ENCODE measurements around the gene PGLYRP3.
A peak's percentile ranks its signal among the peaks of the same experiment; 100 is the strongest.

The PGLYRP3 gene

GRCh38 chr1:153261281-153262069, 51.3 kb downstream of the PGLYRP3 start:
- peak in 26 of 56 donors; percentile 6 to 70 (median 33) for DNase-seq

- DNase-seq = peak in 8 of 56 donors; percentile 12 to 58 (median 45)
Measured at GRCh38 chr1:153260585-153261280, 52.0 kb downstream of the PGLYRP3 start.

GRCh38 chr1:153259387-153259786, 53.4 kb downstream of the PGLYRP3 start, which contains the start of gene LORICRIN:
Gene LORICRIN (plus strand): TSS chr1:153259687. CDS start chr1:153260950, 1,263 bp downstream.
- no peak for DNase-seq

- DNase-seq = no peak
Measured at GRCh38 chr1:153253693-153254092, 59.1 kb downstream of the PGLYRP3 start.

- no peak for DNase-seq
Measured at GRCh38 chr1:153253076-153253475, 59.7 kb downstream of the PGLYRP3 start.

- DNase-seq = no peak
Measured at GRCh38 chr1:153251988-153252387, 60.8 kb downstream of the PGLYRP3 start.

GRCh38 chr1:153251562-153251961, 61.2 kb downstream of the PGLYRP3 start:
- DNase-seq = no peak

- DNase-seq = no peak
Measured at GRCh38 chr1:153251087-153251486, 61.7 kb downstream of the PGLYRP3 start.

GRCh38 chr1:153250166-153250565, 62.6 kb downstream of the PGLYRP3 start:
- peak in 1 of 56 donors; percentile 10 for DNase-seq

GRCh38 chr1:153248176-153248879, 64.4 kb downstream of the PGLYRP3 start:
- no peak for DNase-seq
